Keratinocyte (primary cell): Measurements from ENCODE around the gene PCDHGC3. TPM values are rescaled to one million over a fixed set of nuclear protein-coding genes. Genes with fewer than 3 reads are reported as not detected.

ENCODE experiments used
- DNase-seq: peaks from one replicate; pipeline ENCODE4 v3.0.0-alpha.2; 2011; ENCODE audit warnings: low read depth, missing footprints, low spot score
- FAIRE-seq: peaks from 2 replicates; lab custom pipeline; 2011; peaks lifted over from hg19 to GRCh38; lab: Jason Lieb, UNC
- H2AFZ ChIP-seq: 2 replicates; pipeline ENCODE4 v1.6.0; 2012; ENCODE audit warnings: low read length, control low read depth, inconsistent platforms; ENCODE audit not compliant: control insufficient read depth
- H3K27ac ChIP-seq: 2 replicates; pipeline ENCODE4 v1.5.1; 2011; ENCODE audit warnings: low read length; ENCODE audit not compliant: control insufficient read depth, insufficient read depth
- H3K27me3 ChIP-seq: 3 replicates; pipeline ENCODE4 v1.6.0; 2011; ENCODE audit warnings: low read length; ENCODE audit not compliant: control insufficient read depth, insufficient read depth; ENCODE audit errors: extremely low read depth
- H3K36me3 ChIP-seq, 2 experiments: 2 replicates in 1 of 2; 3 replicates in 1 of 2; pipeline ENCODE4 v1.5.1; 2011; ENCODE audit warnings: low read length in 2 of 2, mild to moderate bottlenecking in 1 of 2; ENCODE audit not compliant: control insufficient read depth in 2 of 2, insufficient read depth in 2 of 2; ENCODE audit errors: extremely low read depth in 1 of 2
- H3K4me1 ChIP-seq: 3 replicates; pipeline ENCODE4 v1.5.1; 2011; ENCODE audit warnings: low read length; ENCODE audit not compliant: control insufficient read depth, insufficient read depth; ENCODE audit errors: extremely low read depth
- H3K4me2 ChIP-seq: 3 replicates; pipeline ENCODE4 v1.6.0; 2011; ENCODE audit warnings: low read depth, low read length; ENCODE audit not compliant: control insufficient read depth, insufficient read depth; ENCODE audit errors: extremely low read depth
- H3K4me3 ChIP-seq, 3 experiments: fragments of 200-600 bp in 1 of 3; sonication (generic) in 1 of 3; 2 replicates in 2 of 3; 3 replicates in 1 of 3; pipeline ENCODE4 v1.5.1; 2011 to 2016; ENCODE audit warnings: low read length in 3 of 3, mild to moderate bottlenecking in 3 of 3, control low read depth in 2 of 3, inconsistent platforms in 1 of 3, low read depth in 1 of 3, mixed read lengths in 1 of 3, mixed run types in 1 of 3, moderate library complexity in 1 of 3; ENCODE audit not compliant: control insufficient read depth in 2 of 3, insufficient read depth in 2 of 3; ENCODE audit errors: extremely low read depth in 1 of 3
- H3K79me2 ChIP-seq: 2 replicates; pipeline ENCODE4 v1.6.0; 2012; ENCODE audit warnings: low read length; ENCODE audit not compliant: control insufficient read depth, insufficient read depth
- H3K9ac ChIP-seq: 3 replicates; pipeline ENCODE4 v1.6.0; 2011; ENCODE audit warnings: low read length; ENCODE audit not compliant: control insufficient read depth, insufficient read depth; ENCODE audit errors: extremely low read depth
- H3K9me1 ChIP-seq: 3 replicates; pipeline ENCODE4 v1.6.0; 2011; ENCODE audit warnings: low read length; ENCODE audit not compliant: control insufficient read depth, insufficient read depth; ENCODE audit errors: extremely low read depth
- H3K9me3 ChIP-seq: 2 replicates; pipeline ENCODE4 v1.5.1; 2012; ENCODE audit warnings: low read depth, low read length; ENCODE audit not compliant: control insufficient read depth
- H4K20me1 ChIP-seq: 3 replicates; pipeline ENCODE4 v1.6.0; 2011; ENCODE audit warnings: low read length; ENCODE audit not compliant: control insufficient read depth, insufficient read depth; ENCODE audit errors: extremely low read depth
- CTCF ChIP-seq, 3 experiments: IDR thresholded peaks in 1 of 3; conservative IDR thresholded peaks in 1 of 3; optimal IDR thresholded peaks in 1 of 3; 2 replicates in 2 of 3; 3 replicates in 1 of 3; pipeline versions ENCODE3 to v1.5.1; 2011; ENCODE audit warnings: low read length in 3 of 3, mild to moderate bottlenecking in 3 of 3, moderate library complexity in 2 of 3, control low read depth in 1 of 3, inconsistent platforms in 1 of 3; ENCODE audit not compliant: insufficient read depth in 2 of 3; ENCODE audit errors: extremely low read depth in 1 of 3
- EZH2 ChIP-seq: IDR thresholded peaks from one replicate; pipeline ENCODE4 v1.6.1; 2012; ENCODE audit warnings: inconsistent platforms, mild to moderate bottlenecking, low read length, moderate library complexity
- dilution Hi-C: fragments of 300-500 bp; cut with MboI; formaldehyde crosslinking; loops from one replicate; pipeline ENCODE4 v1.7.0; 2020; ENCODE audit warnings: low sequenced_read_pairs; ENCODE audit not compliant: extremely low pct_ligation_motif_present
- polyA plus RNA-seq, 5 experiments: library from polyadenylated mRNA; depleted of rRNA in 3 of 5; stranded (reverse) in 3 of 5; stranded (forward) in 1 of 5; unstranded in 1 of 5; fragments of >200 nt; gene quantifications; 1 replicate in 1 of 5; 2 replicates in 3 of 5; 3 replicates in 1 of 5; pipeline versions ENCODE4 v1.2.1 to v1.2.3, GENCODE V29; 2011 to 2012; ENCODE audit warnings: missing spikeins in 2 of 5, low read depth in 1 of 5, low replicate concordance in 1 of 5

Gene PCDHGC3
- polyA plus RNA-seq, 1 donor (not counting 4 experiments of a cell fraction or from before 2014, with no cell fraction given): 15.2 TPM

DNA sequence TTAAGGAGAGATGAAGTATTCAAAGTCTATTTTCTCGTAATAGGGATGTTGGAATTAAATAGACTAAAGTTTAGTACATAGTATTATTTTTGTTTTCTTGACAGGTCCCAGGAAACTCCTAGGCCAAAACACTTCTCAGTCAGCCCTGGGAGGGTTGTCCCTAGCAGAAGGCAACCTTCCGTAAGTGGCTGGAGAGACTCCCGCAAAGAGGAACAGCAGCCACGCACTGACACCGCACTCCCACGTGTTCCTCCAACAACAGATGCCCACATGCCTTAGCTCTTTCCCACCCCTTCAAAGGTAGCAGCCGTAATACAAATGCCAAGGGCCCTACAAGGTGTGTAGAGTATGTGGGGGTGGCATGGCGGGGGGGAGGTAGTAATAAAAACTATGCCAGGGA lies 41.5 kb downstream of the PCDHGC3 start:
- no peaks in the 10 kb centered on the region for H4K20me1 ChIP-seq
- TF ChIP-seq CTCF (optimal IDR thresholded peaks at IDR 0.05 in 1 of 3, IDR thresholded peaks at IDR 0.05 in 1 of 3, conservative IDR thresholded peaks at IDR 0.05 in 1 of 3; ENCODE audit: extremely low read depth in 1 of 3, insufficient read depth in 2 of 3, low read length in 3 of 3): no peak
- TF ChIP-seq EZH2: no peak
- no peaks in the 10 kb centered on the region for H3K9me3 ChIP-seq
- no peaks in the 10 kb centered on the region for H3K79me2 ChIP-seq
- no peak overlapping the region for H3K27ac ChIP-seq
- H3K4me3 ChIP-seq: no peak overlapping the region
- no peaks in the 10 kb centered on the region for H3K27me3 ChIP-seq
- H2AFZ ChIP-seq: no peak overlapping the region
- no peak overlapping the region for H3K4me2 ChIP-seq
- DNase-seq (no peak), FAIRE-seq (no peak)
- dilution Hi-C loops: no loop called here
- no peak overlapping the region for H3K9ac ChIP-seq
- peaks cover 64% of the 10 kb centered on the region for H3K4me1 ChIP-seq
- H3K9me1 ChIP-seq: no peaks in the 10 kb centered on the region
- H3K36me3 ChIP-seq: peaks cover 12 to 44% of the 10 kb centered on the region in 2 experiments

DNA sequence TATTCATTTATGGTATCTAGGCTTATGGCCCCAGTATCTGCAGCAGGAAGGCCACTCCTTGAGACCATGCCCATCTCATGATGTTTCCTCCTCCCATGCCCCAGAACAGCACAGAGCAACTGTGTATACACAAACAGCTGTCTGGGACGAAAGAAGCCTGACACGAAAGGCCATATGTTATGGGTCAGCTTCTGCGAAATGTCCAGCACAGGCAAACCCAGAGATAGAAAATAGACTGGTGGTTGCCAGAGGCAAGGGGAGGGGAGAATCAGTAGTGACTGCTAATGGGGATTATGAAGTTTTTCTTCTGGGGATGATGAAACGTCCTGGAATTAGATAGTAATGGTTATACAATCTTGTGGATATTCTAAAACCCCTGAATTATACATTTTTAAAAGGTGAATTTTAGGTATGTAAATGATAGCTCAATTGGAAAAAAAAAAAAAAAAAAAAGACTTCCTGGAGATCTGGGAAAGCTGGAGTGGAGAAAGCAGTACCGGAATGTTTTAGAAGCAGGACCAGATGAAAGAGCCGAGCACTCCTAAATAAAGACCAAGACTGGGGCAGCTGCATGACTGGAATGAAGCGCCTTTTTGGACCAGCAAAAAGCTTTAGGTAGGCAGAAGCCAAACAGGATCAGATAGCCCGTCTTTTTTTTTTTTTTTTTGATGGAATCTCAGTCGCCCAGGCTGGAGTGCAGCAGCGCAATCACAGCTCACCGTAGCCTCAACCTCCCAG lies 42.3 kb downstream of the PCDHGC3 start:
- no peak overlapping the region for H3K4me2 ChIP-seq
- no peak overlapping the region for H2AFZ ChIP-seq
- no peaks in the 10 kb centered on the region for H3K27me3 ChIP-seq
- H3K9me1 ChIP-seq: no peaks in the 10 kb centered on the region
- no peaks in the 10 kb centered on the region for H3K79me2 ChIP-seq
- FAIRE-seq (no peak), DNase-seq (no peak)
- no peaks in the 10 kb centered on the region for H4K20me1 ChIP-seq
- no peak overlapping the region for H3K4me3 ChIP-seq
- dilution Hi-C loops: no loop called here
- H3K27ac ChIP-seq: no peak overlapping the region
- no peak overlapping the region for H3K9ac ChIP-seq
- TF ChIP-seq CTCF (optimal IDR thresholded peaks at IDR 0.05 in 1 of 3, IDR thresholded peaks at IDR 0.05 in 1 of 3, conservative IDR thresholded peaks at IDR 0.05 in 1 of 3; ENCODE audit: extremely low read depth in 1 of 3, insufficient read depth in 2 of 3, low read length in 3 of 3): no peak
- TF ChIP-seq EZH2: no peak
- peaks cover 12 to 47% of the 10 kb centered on the region in 2 experiments for H3K36me3 ChIP-seq
- H3K9me3 ChIP-seq: no peaks in the 10 kb centered on the region
- H3K4me1 ChIP-seq: peaks cover 65% of the 10 kb centered on the region
